ENCODE measurements around the gene COBL. TPM values are rescaled to one million over a fixed set of nuclear protein-coding genes. Genes with fewer than 3 reads are reported as not detected.

Gene COBL
- total and polyA plus RNA-seq, 2 of the 4 experiments (the other 2 are of a cell fraction) = under 0.01 TPM; not detected in 1

DNA sequence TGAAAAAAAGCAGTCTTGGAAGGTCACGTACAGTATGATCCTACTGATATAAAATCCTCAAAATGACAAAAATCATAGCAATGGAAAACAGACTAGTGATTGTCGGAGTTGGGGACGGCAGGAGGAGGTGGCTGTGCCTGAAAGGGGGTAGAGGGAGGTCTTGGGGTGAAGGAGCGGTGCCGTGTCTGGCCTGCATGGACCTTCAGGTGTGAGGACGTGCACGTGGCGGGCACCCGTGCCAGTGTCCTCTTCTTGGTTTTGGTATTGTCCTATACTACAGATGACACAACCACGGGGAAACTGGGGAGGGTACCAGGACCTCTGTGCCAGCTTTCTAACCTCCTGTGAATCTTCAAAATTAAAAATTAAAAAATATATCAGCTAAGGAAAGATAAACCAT, 73.0 kb downstream of the COBL start:
- no peak overlapping the region for H2AK9ac ChIP-seq (replicated peaks; ENCODE audit: low read depth, low read length, poor library complexity)
- no peak overlapping the region for H4K8ac ChIP-seq (ENCODE audit: low read depth in 2 of 2, low read length in 2 of 2)
- intact Hi-C loops (cut with micrococcal nuclease) = no loop called here
- H2BK120ac ChIP-seq (ENCODE audit: low read depth, low read length) = no peak overlapping the region
- H4K91ac ChIP-seq (ENCODE audit: insufficient read depth, low read depth, low read length) = no peak overlapping the region
- no peak overlapping the region for H2BK5ac ChIP-seq (ENCODE audit: low read depth, low read length, poor library complexity, severe bottlenecking)
- dilution Hi-C loops (cut with HindIII; ENCODE audit: low sequenced_read_pairs, unreplicated experiment) = no loop called here
- H4K5ac ChIP-seq (ENCODE audit: low read depth, low read length) = no peak overlapping the region
- 40% methylated on average over 1 of the region's 10 CpGs; no CpG with 5 or more reads in 1 of the 2 experiments for WGBS, 2 experiments (ENCODE audit: extremely low coverage in 2 of 2, insufficient read length in 1 of 2)
- BruUV-seq (replicated peaks) = no TSS peak
- H3K9me3 ChIP-seq (ENCODE audit: control insufficient read depth, insufficient read depth, low read length) = no peaks in the 10 kb centered on the region
- ChIA-PET POLR2A (ENCODE audit: unreplicated experiment) (no interaction called here), CTCF (no interaction called here)
- no peak overlapping the region for H3K4ac ChIP-seq (ENCODE audit: low read depth, low read length)
- no peak overlapping the region for H3K9ac ChIP-seq (ENCODE audit: low read depth, low read length)
- no peak overlapping the region for H3K56ac ChIP-seq (ENCODE audit: extremely low read depth, insufficient read depth, low read length)
- no peak overlapping the region for H3K4me2 ChIP-seq (ENCODE audit: low read depth, low read length)
- H3K18ac ChIP-seq (ENCODE audit: low read depth, low read length) = no peak overlapping the region
- no peak overlapping the region for H3K27ac ChIP-seq (ENCODE audit: insufficient read depth, low read length)
- no peaks in the 10 kb centered on the region for H3K36me3 ChIP-seq (ENCODE audit: control insufficient read depth, insufficient read depth, low read length)
- ATAC-seq (ENCODE audit: low read depth) (no peak), DNase-seq (no peak)
- in situ Hi-C loops (cut with MboI; ENCODE audit: low sequenced_read_pairs) = no loop called here
- no peaks in the 10 kb centered on the region for H3K27me3 ChIP-seq (ENCODE audit: control insufficient read depth, insufficient read depth, low read length)
- H3K4me1 ChIP-seq (ENCODE audit: control insufficient read depth, insufficient read depth, low read length) = no peaks in the 10 kb centered on the region
- no peak overlapping the region for H3K23ac ChIP-seq (ENCODE audit: low read depth, low read length)
- H4K20me1 ChIP-seq (ENCODE audit: insufficient read depth, low read length) = no peaks in the 10 kb centered on the region
- H2BK15ac ChIP-seq (ENCODE audit: low read depth, low read length) = no peak overlapping the region
- no peak overlapping the region for H3K14ac ChIP-seq (replicated peaks; ENCODE audit: low read depth, low read length)
- no peak overlapping the region for H2BK20ac ChIP-seq (ENCODE audit: low read depth, low read length)
- no peak overlapping the region for H2AK5ac ChIP-seq (ENCODE audit: low read depth, low read length)
- no peaks in the 10 kb centered on the region for H3K9me1 ChIP-seq (ENCODE audit: insufficient read depth, low read length)
- TF ChIP-seq NFE2L2 (IDR thresholded peaks at IDR 0.05; ENCODE audit: low read depth, low read length) (no peak), RCOR1 (IDR thresholded peaks at IDR 0.05; ENCODE audit: insufficient replicate concordance, low read length) (no peak), MXI1 (IDR thresholded peaks at IDR 0.05; ENCODE audit: borderline replicate concordance, low read depth, low read length) (no peak), MAZ (IDR thresholded peaks at IDR 0.05; ENCODE audit: borderline replicate concordance, low read depth, low read length) (no peak), FOS (IDR thresholded peaks at IDR 0.05; ENCODE audit: low read depth, low read length) (no peak), MAFK (IDR thresholded peaks at IDR 0.05; ENCODE audit: low read depth, low read length) (no peak), USF2 (IDR thresholded peaks at IDR 0.05; ENCODE audit: low read depth, low read length) (no peak), ELK1 (IDR thresholded peaks at IDR 0.05; ENCODE audit: borderline replicate concordance, low read depth, low read length) (no peak), CHD1 (IDR thresholded peaks at IDR 0.05; ENCODE audit: low read depth, low read length) (no peak), POLR2A (IDR thresholded peaks at IDR 0.05; ENCODE audit: low read depth, low read length) (no peak), RAD21 (IDR thresholded peaks at IDR 0.05; ENCODE audit: low read length) (no peak), RFX5 (IDR thresholded peaks at IDR 0.05; ENCODE audit: low read depth, low read length) (no peak)
- no peak overlapping the region for H3K4me3 ChIP-seq (ENCODE audit: insufficient read depth, low read depth, low read length)
- no peaks in the 10 kb centered on the region for H3K79me1 ChIP-seq (ENCODE audit: low read depth in 1 of 2, low read length in 2 of 2)
- H2AFZ ChIP-seq (replicated peaks; ENCODE audit: low read length, poor library complexity) = no peak overlapping the region

Data from IMR-90 (cell line).